Activated gamma-delta T cell (primary cell): ENCODE results near the gene PLCH2.

Experiments used
- DNase-seq: peaks from one replicate; lab custom pipeline; 2025; lab: John Stamatoyannopoulos, UW

The PLCH2 gene

GRCh38 chr1:2501041-2501819 is 25.1 kb downstream of the PLCH2 start:
- no peak for DNase-seq

- DNase-seq = no peak
Measured at GRCh38 chr1:2501820-2502119, 25.7 kb downstream of the PLCH2 start.

- DNase-seq = no peak
Measured at GRCh38 chr1:2502210-2502609, 26.1 kb downstream of the PLCH2 start.

DNA sequence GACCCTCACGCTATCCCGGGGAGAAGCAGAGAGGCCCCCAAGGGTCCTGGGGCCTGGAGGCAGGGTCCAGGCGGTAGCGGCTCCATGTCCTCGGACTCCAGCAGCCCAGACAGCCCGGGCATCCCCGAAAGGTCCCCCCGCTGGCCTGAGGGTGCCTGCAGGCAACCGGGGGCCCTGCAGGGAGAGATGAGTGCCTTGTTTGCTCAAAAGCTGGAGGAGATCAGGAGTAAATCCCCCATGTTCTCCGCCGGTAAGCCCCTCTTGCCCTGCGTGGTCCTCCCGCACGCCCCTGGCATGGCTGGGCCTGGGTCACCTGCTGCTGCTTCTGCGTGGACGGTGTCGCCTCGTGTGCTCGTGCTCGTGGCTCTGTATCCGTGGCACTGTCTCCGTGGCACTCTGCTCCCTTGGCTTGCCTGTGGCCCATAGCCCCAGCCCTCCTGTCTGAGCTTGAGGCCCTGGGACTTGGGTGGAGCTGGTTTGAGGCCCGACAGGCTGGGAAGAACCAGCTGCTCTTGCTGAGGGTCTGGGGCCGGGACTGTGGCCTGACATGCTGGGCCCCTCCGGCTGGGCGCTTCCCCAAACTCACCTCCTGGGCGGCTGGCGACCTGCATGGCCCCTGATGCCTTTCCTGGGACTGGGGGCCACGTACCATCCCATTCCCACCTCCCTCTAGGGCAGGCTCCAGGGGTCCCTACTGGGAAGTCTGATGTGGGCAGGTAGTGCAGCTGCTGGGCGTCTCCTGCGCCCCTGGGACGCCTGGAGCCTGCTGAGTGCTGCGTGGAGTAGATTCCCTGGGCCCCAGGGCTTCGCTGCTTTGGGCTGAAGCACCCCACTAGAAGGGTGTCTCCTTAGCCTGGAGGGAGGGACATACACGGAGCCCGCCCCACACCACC is 26.8 kb downstream of the PLCH2 start:
- no peak for DNase-seq

DNA sequence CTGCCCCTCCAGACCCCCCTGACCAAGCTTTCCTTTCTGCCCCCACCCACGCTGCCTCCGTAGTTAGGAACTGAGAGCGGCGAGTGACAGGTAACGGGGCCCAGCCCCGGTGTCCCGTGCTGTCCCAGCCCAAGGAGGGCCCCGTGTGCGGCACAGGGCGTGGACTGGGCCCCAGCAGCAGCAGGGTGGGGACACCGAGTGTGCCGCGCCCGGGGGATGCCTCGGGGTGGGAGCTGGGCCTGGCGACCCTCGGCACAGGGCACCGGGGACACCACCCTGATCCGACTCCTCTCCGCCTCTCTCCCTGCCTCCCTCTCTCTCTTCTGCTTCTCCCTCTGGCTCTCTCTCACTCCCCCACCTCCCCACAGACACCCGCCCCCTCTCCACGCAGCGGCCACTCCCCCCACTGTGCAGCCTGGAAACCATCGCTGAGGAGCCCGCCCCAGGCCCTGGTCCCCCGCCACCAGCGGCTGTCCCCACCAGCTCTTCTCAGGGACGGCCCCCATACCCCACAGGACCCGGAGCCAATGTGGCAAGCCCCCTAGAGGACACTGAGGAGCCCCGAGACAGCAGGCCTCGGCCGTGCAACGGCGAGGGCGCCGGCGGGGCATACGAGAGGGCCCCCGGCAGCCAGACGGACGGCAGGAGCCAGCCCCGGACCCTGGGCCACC is 27.6 kb downstream of the PLCH2 start:
- no peak for DNase-seq

DNA sequence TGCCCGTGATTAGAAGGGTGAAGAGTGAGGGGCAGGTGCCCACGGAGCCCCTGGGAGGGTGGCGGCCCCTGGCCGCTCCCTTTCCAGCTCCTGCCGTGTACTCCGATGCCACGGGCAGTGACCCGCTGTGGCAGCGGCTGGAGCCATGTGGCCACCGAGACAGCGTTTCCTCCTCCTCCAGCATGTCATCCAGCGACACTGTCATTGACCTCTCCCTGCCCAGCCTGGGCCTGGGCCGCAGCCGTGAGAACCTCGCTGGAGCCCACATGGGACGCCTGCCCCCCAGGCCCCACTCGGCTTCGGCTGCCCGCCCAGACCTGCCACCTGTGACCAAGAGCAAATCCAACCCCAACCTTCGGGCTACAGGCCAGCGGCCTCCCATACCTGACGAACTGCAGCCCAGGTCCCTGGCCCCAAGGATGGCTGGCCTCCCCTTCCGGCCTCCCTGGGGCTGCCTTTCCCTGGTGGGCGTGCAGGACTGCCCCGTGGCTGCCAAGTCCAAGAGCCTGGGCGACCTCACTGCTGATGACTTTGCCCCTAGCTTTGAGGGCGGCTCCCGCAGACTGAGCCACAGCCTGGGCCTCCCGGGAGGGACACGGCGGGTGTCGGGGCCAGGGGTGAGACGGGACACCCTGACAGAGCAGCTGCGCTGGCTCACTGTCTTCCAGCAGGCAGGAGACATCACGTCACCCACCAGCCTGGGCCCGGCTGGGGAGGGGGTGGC is 28.3 kb downstream of the PLCH2 start:
- no peak for DNase-seq

- DNase-seq = no peak
Measured at GRCh38 chr1:2504949-2505272, 28.8 kb downstream of the PLCH2 start.

DNA sequence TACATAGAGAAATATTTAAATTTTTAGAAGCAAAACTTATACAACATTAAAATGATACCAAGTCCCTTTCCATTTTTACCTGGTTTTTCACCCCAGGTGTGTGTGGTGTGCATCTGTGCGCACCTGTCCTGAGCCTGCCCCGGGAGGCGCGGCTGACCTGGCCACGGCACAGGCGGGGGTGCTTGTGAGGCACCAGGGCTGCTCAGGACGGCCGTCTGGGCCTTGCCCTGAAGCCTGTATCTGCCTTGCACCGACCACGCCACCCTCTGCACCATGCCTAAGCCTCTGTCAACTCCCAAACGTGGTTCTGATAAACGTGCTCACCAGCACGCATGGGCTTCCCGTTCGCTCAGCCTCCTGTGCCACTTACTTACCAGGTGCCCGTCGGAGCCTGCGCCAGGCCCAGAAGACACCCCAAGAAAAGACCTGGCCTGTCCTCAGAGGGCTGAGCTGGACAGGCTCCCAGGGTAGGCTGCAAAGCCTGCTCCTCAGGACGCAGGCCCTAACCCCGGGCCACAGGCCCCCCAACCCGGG is 29.4 kb downstream of the PLCH2 start:
- DNase-seq = no peak

- DNase-seq = no peak
Measured at GRCh38 chr1:2506007-2506860, 30.1 kb downstream of the PLCH2 start.

DNA sequence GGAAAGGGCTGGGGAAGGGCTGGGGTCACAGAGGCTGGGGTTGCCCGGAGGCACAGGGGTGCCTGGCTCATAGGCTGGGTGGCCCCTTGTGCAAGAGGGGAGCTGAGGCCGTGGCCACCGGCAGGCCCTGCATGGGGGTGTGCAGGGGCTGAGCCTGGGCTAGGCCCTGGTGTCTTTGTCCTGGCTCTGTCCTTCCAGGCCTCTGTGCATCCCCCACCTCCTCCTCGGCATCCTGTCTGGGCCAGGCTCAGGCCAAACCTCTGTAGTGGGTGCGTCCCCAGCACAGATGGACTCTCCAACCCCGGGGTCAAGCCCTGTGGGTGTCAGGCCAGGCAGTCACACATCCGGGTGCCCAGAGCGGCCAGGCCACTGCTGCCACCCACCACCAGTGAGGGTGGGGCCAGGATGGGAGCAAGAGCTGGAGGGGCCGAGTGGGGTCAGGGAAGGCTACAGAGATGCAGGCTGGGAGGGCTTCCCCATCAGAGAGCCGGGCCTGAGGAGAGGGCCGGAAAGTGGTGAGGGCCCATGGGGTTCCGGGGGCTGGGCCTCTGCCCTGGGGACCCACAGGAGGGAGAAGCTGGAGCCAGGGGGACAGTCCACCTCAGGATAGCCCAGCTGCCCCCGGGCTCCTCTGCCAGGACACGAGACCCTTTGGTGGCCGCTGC is 30.9 kb downstream of the PLCH2 start:
- no peak for DNase-seq

DNA sequence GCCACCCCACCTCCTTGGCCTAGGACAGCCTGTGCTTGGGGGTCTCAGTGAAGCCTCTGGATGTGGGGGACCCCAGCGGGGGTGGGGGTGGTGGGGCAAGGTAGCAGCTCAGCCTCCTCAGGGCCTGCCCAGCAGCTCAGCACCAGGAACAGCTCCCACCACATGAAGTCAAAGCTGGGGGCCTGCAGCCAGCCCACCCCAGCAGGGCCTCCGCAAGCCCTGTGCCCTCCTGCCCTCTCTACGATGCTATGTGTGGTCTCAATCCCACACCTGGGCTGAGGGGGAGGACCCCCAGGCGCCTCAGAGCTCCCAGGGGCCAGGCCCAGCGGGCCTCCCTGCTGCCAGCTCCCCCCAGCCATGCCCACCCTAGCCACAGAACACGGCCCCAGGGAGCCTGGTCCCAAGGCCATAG is 31.7 kb downstream of the PLCH2 start:
- no peak for DNase-seq

DNA sequence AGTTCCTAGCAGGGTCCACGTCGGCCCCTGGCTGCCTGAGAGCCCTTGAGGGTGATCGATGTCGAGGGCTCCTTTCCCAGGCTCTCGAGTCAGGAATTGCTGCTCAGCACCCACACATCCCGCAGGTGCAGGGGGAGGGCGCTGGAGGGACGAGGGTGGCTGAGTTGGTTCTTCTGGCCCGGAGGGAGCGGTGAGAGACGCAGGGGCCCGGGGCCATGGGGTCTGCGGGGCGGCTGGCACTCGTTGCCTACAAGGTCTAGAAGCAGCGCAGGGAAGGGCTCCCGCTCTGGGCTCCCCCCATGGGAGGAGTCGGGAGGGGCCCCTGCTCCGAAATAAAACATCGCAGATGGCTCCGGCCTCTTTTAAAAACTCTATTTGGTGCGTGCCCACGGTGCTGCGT is 32.1 kb downstream of the PLCH2 start:
- no peak for DNase-seq

DNA sequence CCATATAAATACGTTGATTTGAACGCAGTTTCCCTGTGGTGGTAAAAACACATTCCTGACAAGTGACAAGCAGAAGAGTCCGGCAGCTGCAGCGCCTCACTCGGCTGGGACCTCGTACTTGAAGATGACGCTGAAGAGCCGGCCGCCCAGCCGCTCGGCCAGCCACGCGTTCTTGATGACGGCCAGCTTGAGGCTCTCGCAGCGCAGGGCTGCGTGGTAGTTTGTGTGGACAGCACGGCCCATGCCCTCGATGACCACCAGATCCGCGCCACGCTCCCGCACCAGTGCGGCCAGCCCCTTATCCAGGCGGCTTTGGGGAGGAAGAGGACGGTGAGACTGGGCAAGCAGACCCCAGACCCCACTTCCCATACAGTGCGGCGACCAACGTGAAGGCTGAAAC is 32.7 kb downstream of the PLCH2 start:
- DNase-seq = no peak

DNA sequence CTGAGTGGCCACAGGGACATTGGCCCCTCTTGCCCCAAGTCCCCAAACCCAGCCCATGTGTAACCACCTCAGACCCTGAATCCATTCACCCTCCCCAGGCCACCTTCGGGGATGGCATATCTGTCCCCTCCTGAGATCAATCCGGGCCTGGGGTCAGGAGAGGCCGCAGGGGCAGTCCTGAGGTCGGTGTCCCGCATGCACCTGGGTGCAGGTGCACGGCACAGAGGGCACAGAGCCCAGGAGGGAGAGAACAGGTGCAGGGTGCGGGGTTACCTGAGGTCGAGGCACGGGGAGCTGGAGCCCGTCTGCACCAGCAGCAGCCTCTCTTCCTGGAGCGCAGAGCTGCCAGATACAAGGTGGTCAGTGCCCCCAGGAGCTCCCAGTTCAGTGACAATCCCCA is 33.5 kb downstream of the PLCH2 start:
- no peak for DNase-seq

GRCh38 chr1:2510366-2511155 is 34.5 kb downstream of the PLCH2 start:
- DNase-seq = no peak

GRCh38 chr1:2512862-2513421 is 36.9 kb downstream of the PLCH2 start:
- no peak for DNase-seq

DNA sequence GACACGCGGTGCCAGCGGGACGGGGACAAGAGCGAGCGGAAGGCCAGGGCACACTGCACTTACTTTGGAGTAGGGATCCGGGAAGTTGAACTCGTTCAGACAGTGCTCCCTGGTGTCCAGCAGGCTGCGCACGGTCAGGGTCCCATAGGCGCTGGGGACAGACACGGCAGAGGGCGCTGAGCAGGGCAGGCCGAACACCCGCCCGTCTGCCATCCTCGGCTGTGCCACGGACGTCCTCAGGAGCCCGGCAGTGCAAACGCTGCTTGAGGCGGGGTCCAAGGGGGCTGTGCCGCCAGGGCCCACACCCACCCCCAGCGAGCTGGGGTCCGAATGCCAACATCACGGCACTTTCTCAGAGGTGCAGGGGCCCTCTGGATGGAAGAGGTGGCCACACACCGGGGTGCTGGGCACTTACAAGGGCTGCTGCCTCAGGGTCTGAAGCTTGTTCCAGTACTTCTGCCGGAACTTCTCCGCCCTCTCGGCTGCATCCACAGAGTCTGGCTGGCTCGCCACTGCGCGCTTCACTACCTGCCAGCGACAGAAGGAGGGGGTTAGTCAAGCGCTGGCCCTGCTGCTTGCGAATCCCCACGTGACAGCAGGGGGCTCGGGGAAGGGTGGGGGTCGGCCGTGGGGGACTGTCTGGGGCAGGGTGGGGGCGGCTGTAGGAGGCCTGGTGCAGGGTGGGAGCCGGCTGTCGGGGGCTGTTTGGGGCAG is 38.0 kb downstream of the PLCH2 start:
- DNase-seq = no peak

DNA sequence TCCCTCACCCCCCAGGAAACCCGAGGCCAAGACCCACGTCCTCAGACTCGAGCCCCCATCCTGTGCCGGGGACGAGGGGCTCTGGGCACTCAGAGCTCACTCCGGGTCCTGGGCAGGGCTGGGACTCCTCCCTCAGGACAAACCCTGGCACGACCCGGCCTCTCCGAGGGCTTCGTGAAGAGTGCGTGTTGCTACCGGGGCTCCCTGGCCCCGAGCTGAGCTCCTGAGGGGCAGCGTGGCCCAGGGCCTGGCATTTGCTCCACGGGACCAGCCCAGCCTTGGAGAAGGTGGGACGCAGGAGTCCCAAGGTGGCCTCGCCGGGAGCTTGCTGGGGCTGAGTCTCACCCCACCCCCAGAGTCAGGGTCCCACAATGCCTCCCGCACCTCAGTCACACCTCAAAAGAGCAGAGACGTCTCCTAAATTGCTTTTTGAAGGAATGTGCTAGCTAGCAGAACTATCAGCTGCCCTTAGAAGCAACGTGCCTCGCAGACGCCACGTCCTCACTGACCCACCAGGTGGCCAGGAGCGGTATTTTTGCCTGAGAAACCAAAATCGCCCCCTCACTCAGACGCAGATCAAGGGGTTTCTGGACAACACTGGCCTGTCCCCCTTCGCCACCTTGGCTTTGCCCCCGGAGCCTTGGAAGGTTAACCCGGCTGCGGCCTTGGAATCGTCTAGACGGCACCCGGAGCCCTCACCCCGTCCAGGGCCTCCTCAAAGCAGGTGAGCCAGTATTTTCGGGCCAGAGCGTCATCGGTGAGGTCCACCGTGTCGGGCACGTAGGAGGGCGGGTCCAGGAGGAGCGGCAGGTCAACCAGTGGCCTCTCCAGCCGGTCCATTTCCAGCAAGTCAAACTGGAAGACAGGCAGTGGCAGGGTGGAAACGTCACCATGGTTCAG is 39.0 kb downstream of the PLCH2 start:
- no peak for DNase-seq
